Right ventricle myocardium inferior (tissue), 1 donor: ENCODE measurements around the gene STIM1. TPM values are rescaled to one million over a fixed set of nuclear protein-coding genes. Genes with fewer than 3 reads are reported as not detected.

Experiments used
- total RNA-seq: library from RNA; stranded (reverse); fragmentation: NEBNext Ultra II Directional; extraction: Animal tissue kit (Norgen Biotek cat#: 25700); gene quantifications from one replicate; pipeline ENCODE4 v1.2.1, GENCODE V29; 2021
- donor health status: DM: no; HTN: yes; CAD: no; lungs with severe emphysema.

The STIM1 gene
- total RNA-seq, 1 donor from 2014 or later = 28.9 TPM

Other genes with a start within 250 kb of the STIM1 start
- 2.5 TPM for gene ART5, start 213.7 kb upstream of the STIM1 start, total RNA-seq
- 1.7 TPM for gene ART1, start 210.5 kb upstream of the STIM1 start, total RNA-seq
- 1.2 TPM for gene CHRNA10, start 184.3 kb upstream of the STIM1 start, total RNA-seq
- 40.4 TPM for gene NUP98, start 58.1 kb upstream of the STIM1 start, total RNA-seq
- 26.6 TPM for gene PGAP2, start 47.1 kb upstream of the STIM1 start, total RNA-seq
- gene RHOG, start 14.7 kb upstream of the STIM1 start, total RNA-seq = 25.6 TPM
- 25.3 TPM for gene RRM1, start 239.1 kb downstream of the STIM1 start, total RNA-seq